OCI-LY1 (cell line): ENCODE data around the gene ELAVL4.

ENCODE experiments used
- EZH2 ChIP-seq: fragments of 200-600 bp; sonication (generic), shearing (Covaris generic); IDR thresholded peaks from 2 replicates; pipeline ENCODE4 v1.8.0; 2017; ENCODE audit warnings: borderline replicate concordance, mixed run types, mild to moderate bottlenecking, antibody characterized with exemption, low read length, moderate library complexity, mixed read lengths
- TF ChIP-seq, protein P1 (sequence below): fragments of 200-600 bp; sonication (generic), shearing (Covaris generic); IDR thresholded peaks from 2 replicates; pipeline ENCODE4 v1.5.1; 2017; ENCODE audit warnings: mild to moderate bottlenecking, antibody characterized with exemption, low read length, moderate library complexity, mixed read lengths

DNA sequence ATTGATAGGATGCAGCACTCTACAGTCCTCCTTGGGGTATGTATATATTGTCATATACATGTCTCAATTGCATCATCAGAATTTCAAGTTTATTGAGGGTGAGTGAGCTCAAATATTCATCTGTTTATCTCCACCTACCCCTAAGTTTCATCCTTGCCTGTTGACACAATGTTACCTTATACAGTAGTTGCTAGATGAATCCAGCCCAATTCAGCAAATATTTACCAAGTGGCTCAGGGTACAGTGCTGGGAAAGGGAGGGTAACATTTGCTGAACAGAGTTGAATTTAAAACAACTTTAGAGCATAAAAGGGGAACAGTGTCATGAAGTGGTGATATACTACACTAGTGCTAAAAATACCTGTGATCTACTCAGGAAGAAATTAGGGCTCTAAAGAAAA, 14.4 kb downstream of the ELAVL4 start:
- TF ChIP-seq, protein P1, sequence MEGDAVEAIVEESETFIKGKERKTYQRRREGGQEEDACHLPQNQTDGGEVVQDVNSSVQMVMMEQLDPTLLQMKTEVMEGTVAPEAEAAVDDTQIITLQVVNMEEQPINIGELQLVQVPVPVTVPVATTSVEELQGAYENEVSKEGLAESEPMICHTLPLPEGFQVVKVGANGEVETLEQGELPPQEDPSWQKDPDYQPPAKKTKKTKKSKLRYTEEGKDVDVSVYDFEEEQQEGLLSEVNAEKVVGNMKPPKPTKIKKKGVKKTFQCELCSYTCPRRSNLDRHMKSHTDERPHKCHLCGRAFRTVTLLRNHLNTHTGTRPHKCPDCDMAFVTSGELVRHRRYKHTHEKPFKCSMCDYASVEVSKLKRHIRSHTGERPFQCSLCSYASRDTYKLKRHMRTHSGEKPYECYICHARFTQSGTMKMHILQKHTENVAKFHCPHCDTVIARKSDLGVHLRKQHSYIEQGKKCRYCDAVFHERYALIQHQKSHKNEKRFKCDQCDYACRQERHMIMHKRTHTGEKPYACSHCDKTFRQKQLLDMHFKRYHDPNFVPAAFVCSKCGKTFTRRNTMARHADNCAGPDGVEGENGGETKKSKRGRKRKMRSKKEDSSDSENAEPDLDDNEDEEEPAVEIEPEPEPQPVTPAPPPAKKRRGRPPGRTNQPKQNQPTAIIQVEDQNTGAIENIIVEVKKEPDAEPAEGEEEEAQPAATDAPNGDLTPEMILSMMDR = no peak
- no peak for TF ChIP-seq EZH2
